ENCODE data around the gene S100A14. TPM values are rescaled to one million over a fixed set of nuclear protein-coding genes. Genes with fewer than 3 reads are reported as not detected.

S100A14 gene
- total and polyA plus RNA-seq, 2 of the 4 experiments (the other 2 are of a cell fraction): 0.10 TPM; not detected in 1

GRCh38 chr1:153635872-153636271 is 19.7 kb upstream of the S100A14 start:
- intact Hi-C loops (cut with micrococcal nuclease): loop anchor here (2.0 kb wide), 1 partner anchor 63 kb away; no protein-coding TSS in a partner anchor
- Histone ChIP-seq H2AK5ac (ENCODE audit: low read depth, low read length) (no peak overlapping the region), H3K4me3 (ENCODE audit: insufficient read depth, low read depth, low read length) (no peak overlapping the region), H3K9me3 (ENCODE audit: control insufficient read depth, insufficient read depth, low read length) (no peaks in the 10 kb centered on the region), H3K36me3 (ENCODE audit: control insufficient read depth, insufficient read depth, low read length) (peaks cover 37% of the 10 kb centered on the region), H3K79me1 (ENCODE audit: low read depth in 1 of 2, low read length in 2 of 2) (peaks cover 41 to 57% of the 10 kb centered on the region in 2 experiments), H2BK15ac (ENCODE audit: low read depth, low read length) (no peak overlapping the region), H3K4me2 (ENCODE audit: low read depth, low read length) (no peak overlapping the region; the same call in 1 of the 2 replicates), H2BK5ac (ENCODE audit: low read depth, low read length, poor library complexity, severe bottlenecking) (no peak overlapping the region), H3K23ac (ENCODE audit: low read depth, low read length) (no peak overlapping the region), H3K14ac (replicated peaks; ENCODE audit: low read depth, low read length) (no peak overlapping the region), H2AK9ac (replicated peaks; ENCODE audit: low read depth, low read length, poor library complexity) (no peak overlapping the region), H3K9ac (ENCODE audit: low read depth, low read length) (no peak overlapping the region), H3K56ac (ENCODE audit: extremely low read depth, insufficient read depth, low read length) (no peak overlapping the region), H3K18ac (ENCODE audit: low read depth, low read length) (no peak overlapping the region), H4K91ac (ENCODE audit: insufficient read depth, low read depth, low read length) (no peak overlapping the region), H3K27ac (ENCODE audit: insufficient read depth, low read length) (no peak overlapping the region), H2BK20ac (ENCODE audit: low read depth, low read length) (no peak overlapping the region), H2AFZ (replicated peaks; ENCODE audit: low read length, poor library complexity) (no peak overlapping the region), H4K8ac (ENCODE audit: low read depth in 2 of 2, low read length in 2 of 2) (no peak overlapping the region), H3K9me1 (ENCODE audit: insufficient read depth, low read length) (0 out of 2 replicates have a peak, but pooled peaks cover 8% of the 10 kb centered on the region), H3K4ac (ENCODE audit: low read depth, low read length) (no peak overlapping the region), H4K20me1 (ENCODE audit: insufficient read depth, low read length) (peaks cover 31% of the 10 kb centered on the region), H2BK120ac (ENCODE audit: low read depth, low read length) (no peak overlapping the region), H3K4me1 (ENCODE audit: control insufficient read depth, insufficient read depth, low read length) (peaks cover 3% of the 10 kb centered on the region), H3K27me3 (ENCODE audit: control insufficient read depth, insufficient read depth, low read length) (no peaks in the 10 kb centered on the region), H4K5ac (ENCODE audit: low read depth, low read length) (no peak overlapping the region)
- no peak for ATAC-seq (ENCODE audit: low read depth)
- dilution Hi-C loops (cut with HindIII; ENCODE audit: low sequenced_read_pairs, unreplicated experiment): no loop called here
- POLR2A ChIA-PET (ENCODE audit: unreplicated experiment): no interaction called here
- TF ChIP-seq RFX5 (IDR thresholded peaks at IDR 0.05; ENCODE audit: low read depth, low read length): no peak
- TF ChIP-seq FOS (IDR thresholded peaks at IDR 0.05; ENCODE audit: low read depth, low read length): no peak
- TF ChIP-seq RAD21 (IDR thresholded peaks at IDR 0.05; ENCODE audit: low read length): no peak
- no peak for TF ChIP-seq MXI1 (IDR thresholded peaks at IDR 0.05; ENCODE audit: borderline replicate concordance, low read depth, low read length)
- TF ChIP-seq CHD1 (IDR thresholded peaks at IDR 0.05; ENCODE audit: low read depth, low read length): no peak
- TF ChIP-seq NFE2L2 (IDR thresholded peaks at IDR 0.05; ENCODE audit: low read depth, low read length): no peak
- TF ChIP-seq USF2 (IDR thresholded peaks at IDR 0.05; ENCODE audit: low read depth, low read length): no peak
- TF ChIP-seq CEBPB (IDR thresholded peaks at IDR 0.05; ENCODE audit: low read depth, low read length): no peak
- TF ChIP-seq POLR2A (IDR thresholded peaks at IDR 0.05; ENCODE audit: low read depth, low read length): no peak
- TF ChIP-seq MAZ (IDR thresholded peaks at IDR 0.05; ENCODE audit: borderline replicate concordance, low read depth, low read length): no peak
- no peak for TF ChIP-seq BHLHE40 (IDR thresholded peaks at IDR 0.05; ENCODE audit: low read depth, low read length)
- no peak for DNase-seq
- no TSS peak for BruUV-seq (replicated peaks)
- in situ Hi-C loops (cut with MboI; ENCODE audit: low sequenced_read_pairs): no loop called here
- CTCF ChIA-PET: no interaction called here
- whole genome bisulfite sequencing, 2 experiments (ENCODE audit: extremely low coverage in 2 of 2, insufficient read length in 1 of 2): no CpG with 5 or more reads among the region's 7 CpGs
